Activated CD4-positive, alpha-beta memory T cell treated with anti-CD3 and anti-CD28 coated beads, Interleukin-2, amount 10 ng/mL, durations not matched to agents 7 days and 5 days (primary cell): ENCODE measurements around the gene CDC37L1. TPM values are rescaled to one million over a fixed set of nuclear protein-coding genes. Genes with fewer than 3 reads are reported as not detected.

Source experiments
- CTCF ChIA-PET: fragments of 350-600 bp; sonication (Branson Sonifier 250); formaldehyde crosslinking; loops from one replicate; lab custom pipeline; 2021; ENCODE audit warnings: antibody characterized with exemption, inconsistent platforms; lab: Charles Lee
- POLR2A ChIA-PET: fragments of 350-600 bp; sonication (Branson Sonifier 250); formaldehyde crosslinking; loops from one replicate; lab custom pipeline; 2021; ENCODE audit warnings: antibody characterized with exemption; lab: Charles Lee
- DNase-seq: peaks from one replicate; pipeline ENCODE4 v3.0.0-alpha.2; 2020
- H3K27ac Mint-ChIP-seq: one replicate; pipeline ENCODE4 v1.8.0; 2021; ENCODE audit warnings: mild to moderate bottlenecking, mixed read lengths
- H3K27me3 Mint-ChIP-seq: one replicate; pipeline ENCODE4 v1.8.0; 2021; ENCODE audit warnings: mixed read lengths
- H3K36me3 Mint-ChIP-seq: one replicate; pipeline ENCODE4 v1.8.0; 2021; ENCODE audit warnings: low read depth, mixed read lengths
- H3K4me1 Mint-ChIP-seq: one replicate; pipeline ENCODE4 v1.8.0; 2021; ENCODE audit warnings: mixed read lengths
- H3K4me3 Mint-ChIP-seq: one replicate; pipeline ENCODE4 v1.8.0; 2021; ENCODE audit warnings: mild to moderate bottlenecking, mixed read lengths
- H3K9me3 Mint-ChIP-seq: one replicate; pipeline ENCODE4 v1.8.0; 2021; ENCODE audit warnings: mixed read lengths
- total RNA-seq, 2 experiments: library from RNA; stranded (reverse); gene quantifications; one replicate each; pipeline ENCODE4 v1.2.3, GENCODE V29; 2021

Gene CDC37L1
- total RNA-seq, 2 experiments from 2014 or later = 11.9 to 12.0 TPM

- Mint-ChIP-seq H3K27ac (no peak overlapping the region), H3K27me3 (peaks cover 4% of the 10 kb centered on the region), H3K36me3 (peaks cover 6% of the 10 kb centered on the region), H3K4me1 (peaks cover 47% of the 10 kb centered on the region), H3K4me3 (peak overlapping the region; percentile 98), H3K9me3 (no peaks in the 10 kb centered on the region)
- no peak for DNase-seq
- ChIA-PET POLR2A (interaction anchor here (1.1 to 5.8 kb wide), 3 partner anchors 18 to 80 kb away, joined by 3 to 34 read pairs (median 10); partner anchors contain the start of genes AK3 and CDC37L1), CTCF (interaction anchor here (1.1 to 2.4 kb wide), 2 partner anchors 41 to 79 kb away, joined by 3 to 8 read pairs; no protein-coding TSS in a partner anchor)
Observed at GRCh38 chr9:4661165-4661564, 18.2 kb upstream of the CDC37L1 start.

GRCh38 chr9:4661611-4662010, 17.8 kb upstream of the CDC37L1 start:
- H3K27ac Mint-ChIP-seq = peak overlapping the region; percentile 80

GRCh38 chr9:4662108-4662988, 17.0 kb upstream of the CDC37L1 start, which contains the start of gene PLPP6:
Gene PLPP6, plus strand, starts transcription at chr9:4662294. Its CDS starts 82 bp downstream, at chr9:4662376.
- ChIA-PET POLR2A (interaction anchor here (1.1 to 5.8 kb wide), 4 partner anchors 15 to 78 kb away, joined by 3 to 34 read pairs (median 8); partner anchors contain the start of genes AK3 and CDC37L1), CTCF (interaction anchor here (0.6 to 2.4 kb wide), 7 partner anchors 9 to 78 kb away, joined by 3 to 8 read pairs (median 4); no protein-coding TSS in a partner anchor)
- H3K27me3 Mint-ChIP-seq = peaks cover 6% of the 10 kb centered on the region
- peaks cover 6% of the 10 kb centered on the region for H3K36me3 Mint-ChIP-seq
- H3K4me3 Mint-ChIP-seq = peak within 1 kb of the TSS; percentile 98
- peak; percentile 78 for DNase-seq
- H3K27ac Mint-ChIP-seq = peak within 1 kb of the TSS; percentile 80
- H3K4me1 Mint-ChIP-seq = peaks cover 57% of the 10 kb centered on the region
- H3K9me3 Mint-ChIP-seq = no peaks in the 10 kb centered on the region

More at GRCh38 chr9:4661611-4662010, 17.8 kb upstream of the CDC37L1 start:
- Mint-ChIP-seq H3K4me3 (peak overlapping the region; percentile 98), H3K27me3 (peaks cover 4% of the 10 kb centered on the region), H3K9me3 (no peaks in the 10 kb centered on the region), H3K36me3 (peaks cover 6% of the 10 kb centered on the region), H3K4me1 (peaks cover 51% of the 10 kb centered on the region)
- POLR2A ChIA-PET = interaction anchor here (1.1 to 5.8 kb wide), 4 partner anchors 16 to 79 kb away, joined by 3 to 34 read pairs (median 8); partner anchors contain the start of genes AK3 and CDC37L1
- CTCF ChIA-PET = interaction anchor here (1.1 to 2.4 kb wide), 3 partner anchors 10 to 79 kb away, joined by 3 to 8 read pairs (median 6); no protein-coding TSS in a partner anchor
- no peak for DNase-seq

- Mint-ChIP-seq H3K4me1 (peaks cover 62% of the 10 kb centered on the region), H3K4me3 (peak overlapping the region; percentile 98), H3K27me3 (peaks cover 7% of the 10 kb centered on the region), H3K36me3 (peaks cover 6% of the 10 kb centered on the region), H3K9me3 (no peaks in the 10 kb centered on the region), H3K27ac (peak overlapping the region; percentile 25)
- ChIA-PET CTCF (interaction anchor here (0.6 to 2.4 kb wide), 6 partner anchors 9 to 77 kb away, joined by 3 to 8 read pairs (median 4); no protein-coding TSS in a partner anchor), POLR2A (interaction anchor here (1.3 to 5.8 kb wide), 7 partner anchors 11 to 1136 kb away, joined by 4 to 34 read pairs (median 5); partner anchors contain the start of genes AK3 and CDC37L1)
- DNase-seq = no peak
Observed at GRCh38 chr9:4662989-4663792, 16.2 kb upstream of the CDC37L1 start.

GRCh38 chr9:4663956-4664355, 15.4 kb upstream of the CDC37L1 start:
- no peaks in the 10 kb centered on the region for H3K9me3 Mint-ChIP-seq
- ChIA-PET POLR2A (interaction anchor here (1.1 to 5.8 kb wide), 6 partner anchors 11 to 1137 kb away, joined by 3 to 34 read pairs (median 4); partner anchors contain the start of genes AK3, CDC37L1 and PLGRKT), CTCF (interaction anchor here (1.5 kb wide), 1 partner anchor 59 kb away, joined by 3 read pairs; no protein-coding TSS in a partner anchor)
- no peak for DNase-seq
- peaks cover 7% of the 10 kb centered on the region for H3K27me3 Mint-ChIP-seq
- peaks cover 66% of the 10 kb centered on the region for H3K4me1 Mint-ChIP-seq
- no peak overlapping the region for H3K27ac Mint-ChIP-seq
- H3K36me3 Mint-ChIP-seq = peaks cover 6% of the 10 kb centered on the region
- no peak overlapping the region for H3K4me3 Mint-ChIP-seq

GRCh38 chr9:4665357-4665756, 14.0 kb upstream of the CDC37L1 start:
- no peak for DNase-seq
- H3K4me1 Mint-ChIP-seq = peaks cover 72% of the 10 kb centered on the region
- CTCF ChIA-PET = interaction anchor here (1.6 to 1.8 kb wide), 4 partner anchors 10 to 74 kb away, joined by 3 to 9 read pairs (median 6); no protein-coding TSS in a partner anchor
- POLR2A ChIA-PET = interaction anchor here (1.2 to 5.8 kb wide), 5 partner anchors 9 to 75 kb away, joined by 3 to 34 read pairs (median 6); partner anchors contain the start of genes AK3 and CDC37L1
- H3K9me3 Mint-ChIP-seq = no peaks in the 10 kb centered on the region
- H3K27me3 Mint-ChIP-seq = peaks cover 3% of the 10 kb centered on the region
- no peak overlapping the region for H3K27ac Mint-ChIP-seq
- H3K36me3 Mint-ChIP-seq = peaks cover 6% of the 10 kb centered on the region
- H3K4me3 Mint-ChIP-seq = no peak overlapping the region

GRCh38 chr9:4666042-4666699, 13.2 kb upstream of the CDC37L1 start, which contains the start of gene SPATA6L:
Gene SPATA6L, minus strand, starts transcription at chr9:4666480. Its CDS starts 230 bp downstream, at chr9:4666250.
- Mint-ChIP-seq H3K4me3 (peak within 1 kb of the TSS; percentile 71), H3K4me1 (peaks cover 79% of the 10 kb centered on the region), H3K27ac (no peak within 1 kb of the TSS), H3K36me3 (peaks cover 6% of the 10 kb centered on the region), H3K27me3 (peaks cover 3% of the 10 kb centered on the region), H3K9me3 (no peaks in the 10 kb centered on the region)
- CTCF ChIA-PET = interaction anchor here (0.5 to 1.8 kb wide), 7 partner anchors 9 to 683 kb away, joined by 3 to 9 read pairs (median 3); no protein-coding TSS in a partner anchor
- DNase-seq = peak; percentile 38
- POLR2A ChIA-PET = interaction anchor here (1.2 to 5.8 kb wide), 5 partner anchors 10 to 74 kb away, joined by 3 to 34 read pairs (median 6); partner anchors contain the start of genes AK3 and CDC37L1

GRCh38 chr9:4667681-4668080, 11.7 kb upstream of the CDC37L1 start:
- POLR2A ChIA-PET = interaction anchor here (1.5 kb wide), 1 partner anchor 12 kb away, joined by 7 read pairs; the partner anchor contains the start of gene CDC37L1
- Mint-ChIP-seq H3K27ac (no peak overlapping the region), H3K4me1 (peaks cover 69% of the 10 kb centered on the region), H3K36me3 (peaks cover 6% of the 10 kb centered on the region), H3K27me3 (peaks cover 3% of the 10 kb centered on the region), H3K9me3 (no peaks in the 10 kb centered on the region), H3K4me3 (no peak overlapping the region)
- CTCF ChIA-PET = no interaction called here
- no peak for DNase-seq

GRCh38 chr9:4668604-4669003, 10.8 kb upstream of the CDC37L1 start:
- peaks cover 3% of the 10 kb centered on the region for H3K27me3 Mint-ChIP-seq
- H3K27ac Mint-ChIP-seq = no peak overlapping the region
- H3K9me3 Mint-ChIP-seq = no peaks in the 10 kb centered on the region
- ChIA-PET POLR2A (interaction anchor here (1.5 kb wide), 1 partner anchor 11 kb away, joined by 7 read pairs; the partner anchor contains the start of gene CDC37L1), CTCF (no interaction called here)
- H3K4me1 Mint-ChIP-seq = peaks cover 60% of the 10 kb centered on the region
- no peak for DNase-seq
- H3K36me3 Mint-ChIP-seq = peaks cover 6% of the 10 kb centered on the region
- H3K4me3 Mint-ChIP-seq = no peak overlapping the region

GRCh38 chr9:4669890-4670289, 9.5 kb upstream of the CDC37L1 start:
- CTCF ChIA-PET = no interaction called here

GRCh38 chr9:4670591-4670990, 8.8 kb upstream of the CDC37L1 start:
- CTCF ChIA-PET = no interaction called here
- DNase-seq = no peak
- POLR2A ChIA-PET = no interaction called here

More at GRCh38 chr9:4669890-4670289, 9.5 kb upstream of the CDC37L1 start:
- no peak for DNase-seq
- POLR2A ChIA-PET = no interaction called here
- Mint-ChIP-seq H3K9me3 (no peaks in the 10 kb centered on the region), H3K4me3 (no peak overlapping the region), H3K27me3 (peaks cover 3% of the 10 kb centered on the region), H3K27ac (no peak overlapping the region), H3K36me3 (no peaks in the 10 kb centered on the region), H3K4me1 (peaks cover 47% of the 10 kb centered on the region)

More at GRCh38 chr9:4670591-4670990, 8.8 kb upstream of the CDC37L1 start:
- Mint-ChIP-seq H3K4me1 (peaks cover 40% of the 10 kb centered on the region), H3K9me3 (no peaks in the 10 kb centered on the region), H3K36me3 (no peaks in the 10 kb centered on the region), H3K27me3 (peaks cover 3% of the 10 kb centered on the region), H3K4me3 (no peak overlapping the region), H3K27ac (peak overlapping the region; percentile 69)
